Activated CD8-positive, alpha-beta memory T cell treated with anti-CD3 and anti-CD28 coated beads for 36 hours (primary cell): ENCODE results near the gene IRS2. TPM values are rescaled to one million over a fixed set of nuclear protein-coding genes. Genes with fewer than 3 reads are reported as not detected.
"Not testable (repeated sequence)": the region's sequence is repeated elsewhere in the genome, so short reads cannot be mapped to it uniquely, and the experiment has no call there.

ENCODE experiments used
- CTCF ChIA-PET: fragments of 350-600 bp; sonication (Branson Sonifier 250); formaldehyde crosslinking; loops from one replicate; lab custom pipeline; 2021; ENCODE audit warnings: antibody characterized with exemption; lab: Charles Lee
- POLR2A ChIA-PET: fragments of 350-600 bp; sonication (Branson Sonifier 250); formaldehyde crosslinking; loops from one replicate; lab custom pipeline; 2021; ENCODE audit warnings: antibody characterized with exemption; lab: Charles Lee
- total RNA-seq, 2 experiments: library from RNA; stranded (reverse); gene quantifications; one replicate each; pipeline ENCODE4 v1.2.3, GENCODE V29; 2021

The IRS2 gene
- total RNA-seq: 1 to 10 TPM; 1.0 to 1.1 TPM

GRCh38 chr13:109786457-109787134 lies at the start of gene IRS2:
TSS of gene IRS2 (minus strand) at chr13:109786583. CDS start at chr13:109786053, 530 bp downstream.
- POLR2A ChIA-PET: no interaction called here

GRCh38 chr13:109834973-109835720 lies 48.8 kb upstream of the IRS2 start:
- POLR2A ChIA-PET: no interaction called here
- CTCF ChIA-PET: no interaction called here

More at GRCh38 chr13:109786457-109787134, at the start of gene IRS2:
- CTCF ChIA-PET: no interaction called here

- CTCF ChIA-PET: no interaction called here
- POLR2A ChIA-PET: no interaction called here
Measured at GRCh38 chr13:109833940-109834339, 47.6 kb upstream of the IRS2 start.

- CTCF ChIA-PET: no interaction called here
- POLR2A ChIA-PET: no interaction called here
Measured at GRCh38 chr13:109833071-109833470, 46.7 kb upstream of the IRS2 start.

DNA sequence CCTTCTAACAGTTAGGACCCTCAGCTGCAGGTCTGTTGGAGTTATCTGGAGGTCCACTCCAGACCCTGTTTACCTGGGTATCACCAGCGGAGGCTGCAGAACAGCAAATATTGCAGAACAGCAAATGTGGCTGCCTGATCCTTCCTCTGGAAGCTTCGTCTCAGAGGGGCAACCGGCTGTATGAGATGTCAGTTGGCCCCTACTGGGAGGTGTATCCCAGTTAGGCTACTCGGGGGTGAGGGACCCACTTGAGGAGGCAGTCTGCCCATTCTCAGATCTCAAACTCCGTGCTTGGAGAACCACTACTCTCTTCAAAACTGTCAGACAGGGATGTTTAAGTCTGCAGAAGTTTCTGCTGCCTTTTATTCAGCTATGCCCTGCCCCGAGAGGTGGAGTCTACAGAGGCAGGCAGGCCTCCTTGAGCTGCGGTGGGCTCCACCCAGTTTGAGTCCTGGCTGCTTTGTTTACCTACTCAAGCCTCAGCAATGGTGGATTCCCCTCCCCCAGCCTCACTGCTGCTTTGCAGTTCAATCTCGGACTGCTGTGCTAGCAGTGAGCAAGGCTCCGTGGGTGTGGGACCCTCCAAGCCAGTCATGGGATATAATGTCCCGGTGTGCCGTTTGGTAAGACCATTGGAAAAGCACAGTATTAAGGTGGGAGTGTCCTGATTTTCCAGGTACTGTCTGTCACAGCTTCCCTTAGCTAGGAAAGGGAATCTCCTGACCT lies 42.4 kb upstream of the IRS2 start:
- CTCF ChIA-PET, POLR2A ChIA-PET: not testable (repeated sequence)

- CTCF ChIA-PET, POLR2A ChIA-PET: not testable (repeated sequence)
Measured at GRCh38 chr13:109823201-109823600, 36.8 kb upstream of the IRS2 start.

DNA sequence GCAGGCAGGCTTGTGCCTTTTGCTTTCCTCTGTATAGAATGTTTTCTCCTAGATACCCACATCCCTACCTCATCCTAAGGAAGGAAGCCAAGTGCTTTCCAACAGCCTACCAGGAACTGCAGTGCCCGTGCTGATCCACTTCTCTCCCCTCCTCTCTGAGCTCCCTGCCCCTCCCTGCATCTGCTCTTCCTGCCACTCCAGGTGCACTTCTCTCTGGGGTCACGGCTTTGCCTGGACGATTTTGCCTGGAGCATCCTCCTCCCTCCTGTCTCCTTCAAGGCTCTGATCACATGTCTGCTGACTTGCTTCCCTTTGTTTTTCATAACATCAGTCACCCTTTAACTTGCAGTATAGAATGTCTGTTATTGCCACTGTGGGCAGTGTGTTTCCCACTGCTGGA lies 34.7 kb upstream of the IRS2 start:
- ChIA-PET POLR2A (no interaction called here), CTCF (no interaction called here)

DNA sequence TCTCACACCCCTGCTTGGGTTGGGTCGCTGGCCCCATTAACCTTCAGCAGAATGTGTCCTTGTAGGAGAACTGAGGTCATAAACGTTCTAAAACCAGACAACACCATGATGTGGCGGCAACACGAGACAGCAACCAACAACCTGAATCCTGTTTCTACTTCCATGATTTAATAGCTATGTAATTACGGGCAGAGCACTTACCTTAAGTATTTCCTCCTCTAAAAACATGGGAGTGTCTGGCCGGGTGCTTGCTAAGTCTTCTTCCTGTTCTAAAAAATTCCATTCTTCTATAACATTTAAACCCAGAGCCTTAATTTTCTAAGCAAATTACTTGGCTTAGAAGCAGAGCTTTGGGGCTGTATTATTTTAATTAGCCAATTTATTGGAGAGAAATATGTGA lies 33.5 kb upstream of the IRS2 start:
- CTCF ChIA-PET: no interaction called here
- POLR2A ChIA-PET: no interaction called here

- CTCF ChIA-PET: no interaction called here
Measured at GRCh38 chr13:109818886-109819285, 32.5 kb upstream of the IRS2 start.

DNA sequence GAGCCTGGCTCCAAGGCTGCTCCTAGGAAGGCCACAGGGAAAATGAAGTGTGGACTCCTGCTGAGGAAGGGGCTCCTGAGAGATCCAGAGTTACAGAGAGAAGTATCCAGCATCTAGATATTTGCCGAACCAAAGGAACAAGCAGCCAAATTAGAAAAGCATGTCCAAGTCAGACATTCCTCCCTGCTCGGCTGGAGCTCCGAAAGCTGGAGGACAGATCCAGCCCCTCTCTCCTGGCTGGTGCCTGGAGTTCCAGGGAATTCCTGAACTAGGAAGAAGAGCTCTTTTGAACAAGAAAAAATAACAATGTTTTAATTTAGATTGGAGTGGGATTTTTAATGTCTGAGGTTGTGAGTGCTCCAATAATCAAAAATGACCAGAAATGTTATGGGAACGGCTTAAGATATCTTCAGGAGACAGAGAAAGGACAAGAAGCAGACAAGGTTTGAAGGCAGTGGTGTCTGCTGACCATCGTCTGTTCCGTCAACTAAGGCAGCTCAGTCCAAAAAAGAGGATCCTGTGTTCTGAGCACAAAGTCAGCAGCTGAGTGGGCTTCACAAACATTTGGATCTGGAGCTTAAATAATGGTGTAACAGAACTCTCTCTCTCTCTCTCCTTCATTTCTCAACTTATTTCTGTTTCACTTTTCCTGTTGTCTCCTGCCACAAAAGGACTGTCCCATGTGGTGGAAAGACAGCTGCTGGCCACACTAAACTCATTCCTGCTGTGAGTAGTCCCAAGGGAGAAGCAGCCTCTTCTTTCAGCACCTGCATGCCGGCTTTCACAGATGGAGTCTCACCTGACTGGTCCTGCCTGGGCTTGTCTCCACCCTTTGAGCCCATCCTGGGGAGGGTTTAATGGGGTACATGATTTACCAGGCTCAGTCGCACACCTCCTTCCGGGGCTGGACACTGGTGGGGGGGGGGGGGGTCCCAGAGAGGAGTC lies 31.5 kb upstream of the IRS2 start:
- POLR2A ChIA-PET: no interaction called here
- CTCF ChIA-PET: no interaction called here

More at GRCh38 chr13:109818886-109819285, 32.5 kb upstream of the IRS2 start:
- POLR2A ChIA-PET: no interaction called here

DNA sequence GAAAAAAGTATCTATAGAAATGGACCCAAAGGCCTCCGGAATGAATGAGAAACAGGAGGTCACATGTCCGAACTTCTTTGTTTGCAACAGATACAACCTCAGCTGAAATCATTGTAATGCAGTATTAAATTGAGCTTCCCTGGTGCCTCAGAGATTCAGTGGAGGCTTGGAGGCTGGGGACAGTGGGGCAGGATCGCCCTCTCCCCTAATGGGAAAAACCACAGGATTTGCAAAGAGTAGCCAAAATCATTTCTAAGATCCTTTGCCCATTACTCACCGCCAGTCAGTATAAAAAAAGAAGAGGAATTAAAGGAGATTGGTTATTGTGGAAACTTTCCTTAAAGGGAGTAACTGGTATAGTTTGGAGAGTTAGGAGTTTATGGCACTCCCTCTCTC lies 30.4 kb upstream of the IRS2 start:
- ChIA-PET POLR2A (no interaction called here), CTCF (no interaction called here)

DNA sequence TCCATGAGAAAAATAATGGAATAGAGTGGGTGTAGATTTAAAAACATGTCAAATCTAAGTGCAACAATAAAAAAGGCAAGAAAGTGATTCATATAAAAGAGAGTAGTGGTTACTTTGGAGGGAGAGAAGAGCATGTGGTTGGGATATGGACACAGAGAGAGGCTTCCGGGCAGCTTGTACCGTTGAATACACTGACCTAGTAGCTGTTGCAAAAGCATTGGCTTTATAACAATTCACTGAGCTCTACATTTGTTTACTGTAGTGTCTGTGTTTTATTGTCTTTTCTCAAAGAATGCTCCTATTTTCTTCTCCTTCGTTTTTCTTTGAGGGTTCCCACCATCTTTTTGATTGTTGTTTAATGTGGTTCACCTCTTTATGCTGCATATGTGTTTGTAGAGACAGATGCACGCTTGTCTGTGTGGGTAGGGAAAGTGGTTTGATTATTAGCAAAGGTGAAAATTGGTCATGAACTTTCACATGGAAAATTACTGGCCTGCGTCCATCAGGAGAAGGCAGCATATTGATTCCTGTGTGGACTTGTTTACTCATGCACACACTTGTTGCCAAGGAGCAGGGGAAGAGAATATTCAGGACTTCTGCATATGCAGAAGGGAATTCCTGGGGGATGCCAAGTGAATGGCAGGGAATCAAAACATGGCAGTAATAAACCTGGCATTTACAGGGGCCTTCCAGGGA lies 29.9 kb upstream of the IRS2 start:
- ChIA-PET POLR2A (no interaction called here), CTCF (no interaction called here)

DNA sequence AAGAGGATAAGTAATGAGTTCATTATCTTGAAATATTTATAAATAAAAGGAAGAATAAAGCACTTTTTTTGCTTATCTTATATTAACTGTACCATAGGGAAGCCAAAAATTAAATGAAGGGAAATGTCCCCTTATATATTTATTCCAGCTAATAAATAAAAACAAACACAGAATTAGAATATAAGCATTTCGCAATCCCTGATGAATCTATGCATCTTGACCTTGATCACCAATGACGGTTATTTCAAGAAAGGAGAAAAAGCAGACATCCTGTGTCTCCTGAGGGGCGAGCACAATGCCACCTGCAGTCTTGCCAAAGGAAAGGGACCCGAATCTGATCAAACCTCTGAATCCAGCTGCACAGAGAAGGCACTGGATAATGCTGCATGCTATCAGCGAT lies 29.3 kb upstream of the IRS2 start:
- ChIA-PET CTCF (no interaction called here), POLR2A (no interaction called here)

GRCh38 chr13:109813663-109814062 lies 27.3 kb upstream of the IRS2 start:
- CTCF ChIA-PET: no interaction called here
- POLR2A ChIA-PET: no interaction called here

DNA sequence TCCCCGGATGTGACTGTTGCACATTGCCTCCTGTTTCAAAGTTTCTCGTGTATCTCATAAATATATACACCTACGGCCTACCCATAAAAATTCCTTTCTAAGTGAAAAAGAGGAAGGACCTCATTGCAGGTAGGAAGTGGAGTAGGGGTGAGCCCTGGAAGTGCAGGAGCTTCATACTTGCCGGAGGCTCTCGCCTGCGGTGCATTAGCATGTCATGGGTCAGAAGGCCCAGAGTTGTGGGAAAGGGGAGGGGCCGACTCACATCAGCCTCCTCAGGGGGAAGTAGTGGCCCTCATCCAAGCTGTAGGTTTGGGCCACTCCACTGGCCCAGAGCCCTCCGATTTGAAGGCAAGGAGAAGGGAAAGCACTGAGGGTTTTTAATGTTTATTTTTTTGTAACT lies 26.0 kb upstream of the IRS2 start:
- POLR2A ChIA-PET: no interaction called here

DNA sequence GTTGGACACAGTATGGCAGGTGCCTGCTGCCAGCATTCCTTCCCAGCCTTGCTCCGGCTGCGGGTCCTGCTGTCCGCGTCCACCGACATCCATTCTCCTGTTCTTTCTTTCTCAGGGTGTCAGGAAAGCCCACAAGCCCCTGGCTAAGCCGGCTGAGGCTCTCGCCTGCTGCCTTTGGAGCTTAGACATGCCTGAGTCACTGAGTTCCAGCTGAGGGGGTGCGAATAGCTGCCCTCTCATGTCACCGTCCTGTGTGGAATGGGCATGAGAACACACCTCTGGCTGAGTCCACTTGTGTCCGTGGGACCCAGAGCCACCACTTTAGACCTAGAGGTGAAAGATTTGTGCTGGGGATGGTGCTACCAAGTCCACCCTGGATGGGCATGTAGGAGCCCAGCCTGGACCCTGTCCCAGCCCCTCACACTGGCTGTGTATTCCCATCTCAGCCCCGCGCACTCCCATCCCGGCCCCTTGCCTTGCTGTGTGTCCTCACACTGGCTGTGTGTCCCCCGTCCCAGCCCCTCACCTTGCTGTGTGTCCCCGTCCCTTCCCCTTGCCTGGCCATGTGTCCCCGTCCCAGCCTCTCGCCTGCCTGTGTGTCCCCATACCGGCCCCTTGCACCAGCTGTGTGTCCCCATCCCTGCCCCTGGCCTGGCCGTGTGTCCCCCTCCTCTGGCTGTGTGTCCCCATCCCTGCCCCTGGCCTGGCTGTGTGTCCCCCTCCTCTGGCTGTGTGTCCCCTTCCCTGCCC lies 24.6 kb upstream of the IRS2 start:
- CTCF ChIA-PET: no interaction called here
- POLR2A ChIA-PET: no interaction called here

More for the DNA sequence above, 26.0 kb upstream of the IRS2 start:
- CTCF ChIA-PET: no interaction called here

DNA sequence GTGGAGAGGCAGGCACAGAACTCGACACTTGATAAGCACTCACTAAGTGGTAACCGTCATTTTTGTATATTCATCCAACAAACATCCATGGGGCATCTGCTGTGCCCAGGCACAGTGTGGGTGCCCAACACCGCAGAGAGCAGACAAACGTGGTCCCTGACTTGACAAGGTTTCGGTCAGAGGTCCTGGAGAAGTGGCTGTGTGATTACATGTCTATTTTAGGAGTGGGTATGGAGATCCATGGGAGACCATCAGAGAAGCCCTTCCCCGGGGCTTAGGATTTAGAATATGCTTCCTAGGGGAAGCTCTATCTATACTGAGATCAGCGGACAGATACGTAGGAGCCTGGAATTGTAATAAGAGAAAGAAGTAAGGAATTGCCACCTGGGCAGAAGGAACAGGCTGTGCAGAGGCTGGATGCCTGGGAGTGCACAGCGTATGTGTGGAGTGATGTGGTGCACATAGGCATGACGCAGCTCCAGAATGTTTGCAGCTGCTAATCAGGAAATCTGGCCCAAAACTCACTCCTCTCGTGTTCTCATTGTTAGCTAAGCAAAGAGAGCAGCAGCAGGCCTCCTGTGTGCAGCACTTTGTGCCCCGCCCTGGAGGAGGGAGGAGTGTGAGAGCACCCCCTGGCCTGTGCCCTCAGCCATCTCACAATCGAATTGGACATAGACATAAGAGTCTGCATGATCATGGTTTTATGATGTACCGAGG lies 23.0 kb upstream of the IRS2 start:
- CTCF ChIA-PET: no interaction called here

DNA sequence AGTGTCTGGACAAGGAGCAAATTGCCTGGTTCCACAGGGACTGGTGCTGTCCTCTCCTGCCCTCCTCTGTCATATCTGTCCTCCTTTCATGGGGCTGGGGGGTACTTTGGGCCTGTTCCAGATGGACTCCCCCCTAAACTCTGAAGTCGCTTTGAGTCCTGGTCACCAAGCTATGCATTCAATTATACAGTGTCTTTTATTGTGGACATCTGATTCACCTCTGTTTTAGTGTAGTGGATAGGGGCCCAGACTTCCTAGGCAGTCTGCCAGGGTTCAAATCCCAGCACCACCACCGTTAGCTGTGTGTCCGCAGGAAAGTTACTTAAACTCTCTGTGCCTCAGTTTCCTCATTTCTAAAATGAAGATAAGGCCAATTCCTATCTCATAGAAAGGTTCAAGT lies 21.0 kb upstream of the IRS2 start:
- POLR2A ChIA-PET: no interaction called here

More for the DNA sequence above, 23.0 kb upstream of the IRS2 start:
- POLR2A ChIA-PET: no interaction called here

More for the DNA sequence above, 21.0 kb upstream of the IRS2 start:
- CTCF ChIA-PET: no interaction called here
